HepG2 (cell line): ENCODE data around the gene KRTAP19-6. TPM values are rescaled to one million over a fixed set of nuclear protein-coding genes. Genes with fewer than 3 reads are reported as not detected.

ENCODE experiments used
- ATAC-seq: fragments of 200-7000 bp; cut with Tn5 transposase; 3 replicates; pipeline ENCODE4 v1.9.1; 2020; ENCODE audit warnings: mild to moderate bottlenecking, moderate library complexity
- BruUV-seq: library from RNA; stranded (reverse); fragments of 400-500 nt; replicated peaks from 2 replicates; lab custom pipeline; 2021; lab: Mats Ljungman, UMichigan
- CTCF ChIA-PET: fragments of 300-600 bp; formaldehyde crosslinking; extraction: SDS; loops from one replicate; lab custom pipeline; 2021; ENCODE audit warnings: low total read pairs, inconsistent platforms, low intra/inter-chr PET ratio; lab: Yijun Ruan, JAX
- POLR2A ChIA-PET: fragments of 350-600 bp; sonication (Branson Sonifier 250); formaldehyde crosslinking; loops from one replicate; lab custom pipeline; 2020; ENCODE audit warnings: antibody characterized with exemption, inconsistent platforms; lab: Yijun Ruan, JAX
- DNase-seq: peaks from one replicate; pipeline ENCODE4 v3.0.0-alpha.2; 2015; ENCODE audit warnings: low spot score
- FAIRE-seq: peaks from 3 replicates; lab custom pipeline; 2011; peaks lifted over from hg19 to GRCh38; lab: Jason Lieb, UNC
- H2AFZ ChIP-seq: one replicate; pipeline ENCODE4 v1.6.1; 2011; ENCODE audit warnings: low read length, inconsistent platforms
- H3K27ac ChIP-seq: fragments of 300-600 bp; 3 replicates; pipeline ENCODE4 v1.8.0; 2011; ENCODE audit warnings: mixed run types, mild to moderate bottlenecking, mixed read lengths, low read length, inconsistent platforms; ENCODE audit not compliant: insufficient read depth; ENCODE audit errors: extremely low read length
- H3K27me3 ChIP-seq, 2 experiments: fragments of 200-600 bp in 1 of 2; 2 replicates in 1 of 2; 3 replicates in 1 of 2; pipeline versions ENCODE4 v1.6.0 to v1.8.0; 2011; ENCODE audit warnings: low read length in 2 of 2, mild to moderate bottlenecking in 2 of 2, moderate library complexity in 2 of 2, inconsistent platforms in 1 of 2; ENCODE audit not compliant: insufficient read depth in 2 of 2, control insufficient read depth in 1 of 2
- H3K36me3 ChIP-seq, 2 experiments: fragments of 200-600 bp in 1 of 2; replicated peaks in 1 of 2; 2 replicates in 1 of 2; 3 replicates in 1 of 2; pipeline versions ENCODE4 v1.5.1 to v1.8.0; 2011; ENCODE audit warnings: low read length in 2 of 2, inconsistent platforms in 1 of 2; ENCODE audit not compliant: insufficient read depth in 2 of 2, control insufficient read depth in 1 of 2
- H3K4me1 ChIP-seq: 2 replicates; pipeline ENCODE4 v1.5.1; 2012; ENCODE audit warnings: low read length, inconsistent platforms; ENCODE audit not compliant: insufficient read depth
- H3K4me2 ChIP-seq: 2 replicates; pipeline ENCODE4 v1.6.0; 2011; ENCODE audit warnings: low read depth, low read length, inconsistent platforms
- H3K4me3 ChIP-seq, 3 experiments: fragments of 200-600 bp in 1 of 3; sonication (generic), shearing (Covaris generic) in 1 of 3; replicated peaks in 1 of 3; 2 replicates each; pipeline ENCODE4 v1.5.1; 2011 to 2016; ENCODE audit warnings: low read length in 3 of 3, inconsistent platforms in 2 of 3, low read depth in 2 of 3, mild to moderate bottlenecking in 2 of 3, control low read depth in 1 of 3, mixed read lengths in 1 of 3; ENCODE audit not compliant: insufficient read depth in 1 of 3
- H3K79me2 ChIP-seq: one replicate; pipeline ENCODE4 v1.6.1; 2011; ENCODE audit warnings: low read length, inconsistent platforms; ENCODE audit not compliant: insufficient read depth
- H3K9ac ChIP-seq: 2 replicates; pipeline ENCODE4 v1.6.0; 2011; ENCODE audit warnings: mild to moderate bottlenecking, low read depth, low read length, inconsistent platforms; ENCODE audit not compliant: insufficient read depth
- H3K9me3 ChIP-seq: 2 replicates; pipeline ENCODE4 v1.5.1; 2012; ENCODE audit warnings: mild to moderate bottlenecking, low read length
- H4K20me1 ChIP-seq: 2 replicates; pipeline ENCODE4 v1.6.0; 2011; ENCODE audit warnings: inconsistent platforms, mild to moderate bottlenecking, low read length, moderate library complexity; ENCODE audit not compliant: insufficient read depth
- GATAD1 ChIP-seq: IDR thresholded peaks from 2 replicates; pipeline ENCODE4 v1.6.1; 2016; ENCODE audit warnings: missing genetic modification reagents, missing compliant biosample characterization
- HDAC1 ChIP-seq: sonication (generic); formaldehyde crosslinking; IDR thresholded peaks from 2 replicates; pipeline ENCODE4 v1.5.1; 2020; ENCODE audit warnings: mild to moderate bottlenecking, missing genetic modification reagents
- KDM5B ChIP-seq: sonication (generic); formaldehyde crosslinking; IDR thresholded peaks from 2 replicates; pipeline ENCODE4 v1.4.0; 2020; ENCODE audit warnings: missing genetic modification reagents, mild to moderate bottlenecking, borderline replicate concordance
- NKX3-1 ChIP-seq: sonication (generic); formaldehyde crosslinking; IDR thresholded peaks from 2 replicates; pipeline ENCODE4 v1.5.0; 2020; ENCODE audit warnings: missing genetic modification reagents
- ZNF382 ChIP-seq: sonication (generic); formaldehyde crosslinking; IDR thresholded peaks from 2 replicates; pipeline ENCODE4 v1.5.0; 2020; ENCODE audit warnings: missing genetic modification reagents, mild to moderate bottlenecking, borderline replicate concordance
- ZNF564 ChIP-seq: sonication (generic); formaldehyde crosslinking; IDR thresholded peaks from 2 replicates; pipeline ENCODE4 v1.8.1; 2023; ENCODE audit warnings: mild to moderate bottlenecking, missing genetic modification reagents
- ZNF703 ChIP-seq: sonication (generic); formaldehyde crosslinking; IDR thresholded peaks from 2 replicates; pipeline ENCODE4 v1.5.1; 2020; ENCODE audit warnings: missing genetic modification reagents, mild to moderate bottlenecking, moderate library complexity, borderline replicate concordance
- WGBS: methylation state at CpG from one replicate; pipeline ENCODE4 v1.1.6; 2017; ENCODE audit warnings: low lambda C conversion rate; 5-methylcytosine and 5-hydroxymethylcytosine counted together
- in situ Hi-C: cut with HindIII; loops from 2 replicates; pipeline ENCODE4 v1.10.0; 2017; ENCODE audit warnings: low pct_unique_long_range_greater_than_20kb; ENCODE audit not compliant: extremely low pct_ligation_motif_present
- intact Hi-C: fragments of 100-400 bp; cut with micrococcal nuclease; formaldehyde crosslinking; loops from one replicate; pipeline ENCODE4 v1.10.0; 2022; ENCODE audit not compliant: unreplicated experiment
- polyA plus RNA-seq, 8 experiments: library from polyadenylated mRNA; depleted of rRNA in 3 of 8; stranded (reverse) in 7 of 8; unstranded in 1 of 8; fragments of >200 nt; fragmentation: Illumina TruSeq in 4 of 8; extraction: Trizol in 4 of 8; gene quantifications; 2 replicates each; pipeline versions ENCODE4 v1.2.1 to v1.2.3, GENCODE V29; 2011 to 2016; ENCODE audit warnings: low read depth in 4 of 8, missing spikeins in 1 of 8, mixed read lengths in 1 of 8; ENCODE audit not compliant: insufficient read depth in 1 of 8
- total RNA-seq, 5 experiments: library from RNA; depleted of rRNA; stranded (reverse); fragments of >200 nt; fragmentation: Illumina TruSeq; extraction: Trizol; gene quantifications; 2 replicates each; pipeline ENCODE4 v1.2.3, GENCODE V29; 2016; ENCODE audit warnings: low read depth in 1 of 5
- TF ChIP-seq, protein P1 (sequence below): sonication (generic); formaldehyde crosslinking; IDR thresholded peaks from 2 replicates; pipeline ENCODE4 v1.8.0; 2022; ENCODE audit warnings: missing genetic modification reagents, mild to moderate bottlenecking, inconsistent platforms, borderline replicate concordance
- TF ChIP-seq, protein P2 (sequence below): sonication (generic); formaldehyde crosslinking; IDR thresholded peaks from 2 replicates; pipeline ENCODE4 v1.8.0; 2022; ENCODE audit warnings: low read depth, missing genetic modification reagents
- TF ChIP-seq, protein P3 (sequence below): sonication (generic); formaldehyde crosslinking; IDR thresholded peaks from 2 replicates; pipeline ENCODE4 v1.4.0; 2020; ENCODE audit warnings: mild to moderate bottlenecking, missing genetic modification reagents

Gene KRTAP19-6
- total and polyA plus RNA-seq, 2 of the 13 experiments (the other 11 are each of a cell fraction or from before 2014, with no cell fraction given): not detected

DNA sequence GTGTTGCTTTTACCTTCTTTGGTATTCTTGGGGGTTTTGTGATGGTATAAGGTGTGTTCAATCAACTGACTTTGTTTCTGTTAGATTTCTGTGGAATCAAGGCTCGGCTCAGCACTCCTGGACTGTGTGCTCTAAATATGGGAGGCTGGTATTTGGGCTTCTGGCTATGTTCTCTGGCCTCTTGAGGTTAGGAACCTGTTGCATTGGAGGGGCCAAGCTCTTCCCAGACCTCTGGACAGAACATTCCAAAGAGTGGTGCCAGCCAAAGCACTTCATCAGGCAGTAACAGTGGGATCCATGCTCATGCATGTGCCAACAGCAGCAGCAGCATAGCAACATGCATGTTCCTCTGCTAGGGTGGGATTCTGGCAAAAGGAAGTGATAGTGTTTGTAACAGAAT is 11.1 kb upstream of the KRTAP19-6 start:
- no peak overlapping the region for H2AFZ ChIP-seq
- no peaks in the 10 kb centered on the region for H3K79me2 ChIP-seq

DNA sequence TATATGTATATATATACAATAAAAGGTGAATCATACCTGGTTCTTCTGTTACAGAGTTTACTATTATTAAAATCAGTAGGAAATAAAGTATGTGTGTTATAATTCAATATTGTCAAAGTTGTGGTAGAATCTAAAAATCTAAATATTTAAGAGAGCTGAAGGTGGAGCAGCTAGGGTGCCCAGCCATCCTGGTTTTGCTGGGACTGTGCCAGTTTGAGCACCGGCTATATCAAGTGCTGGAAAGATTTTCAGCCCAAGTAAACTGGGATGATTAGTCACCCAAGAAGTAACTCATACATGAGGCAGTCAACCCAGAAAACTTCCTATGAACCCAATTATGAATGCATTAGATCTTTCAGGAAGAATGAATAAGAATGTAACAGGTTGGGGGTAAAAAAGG is 22.8 kb downstream of the KRTAP19-6 start:
- Histone ChIP-seq H2AFZ (no peak overlapping the region), H3K27me3 (no peaks in the 10 kb centered on the region), H3K79me2 (no peaks in the 10 kb centered on the region), H3K36me3 (no peaks in the 10 kb centered on the region), H4K20me1 (no peaks in the 10 kb centered on the region), H3K4me2 (no peak overlapping the region), H3K4me1 (no peaks in the 10 kb centered on the region), H3K9me3 (peaks cover 95% of the 10 kb centered on the region), H3K27ac (no peak overlapping the region), H3K4me3 (no peak overlapping the region), H3K9ac (no peak overlapping the region)
- DNase-seq: no peak
- in situ Hi-C loops (no loop called here), intact Hi-C loops (no loop called here)
- ChIA-PET POLR2A (no interaction called here), CTCF (no interaction called here)
- WGBS: 86% methylated on average over 1 of the region's 1 CpG
- BruUV-seq: no TSS peak
- no peak for ATAC-seq
- FAIRE-seq: no peak
- TF ChIP-seq, protein P1, sequence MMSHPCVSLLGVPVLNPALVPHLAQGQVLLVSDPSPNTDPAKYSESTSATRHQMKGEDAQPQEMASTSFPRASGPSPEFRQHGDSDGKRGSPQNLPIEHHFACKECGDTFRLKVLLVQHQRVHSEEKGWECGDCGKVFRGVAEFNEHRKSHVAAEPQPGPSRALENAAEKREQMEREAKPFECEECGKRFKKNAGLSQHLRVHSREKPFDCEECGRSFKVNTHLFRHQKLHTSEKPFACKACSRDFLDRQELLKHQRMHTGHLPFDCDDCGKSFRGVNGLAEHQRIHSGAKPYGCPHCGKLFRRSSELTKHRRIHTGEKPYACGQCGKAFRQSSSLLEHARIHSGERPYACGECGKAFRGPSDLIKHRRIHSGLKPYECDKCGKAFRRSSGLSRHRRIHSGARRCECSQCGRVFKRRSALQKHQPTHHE (CRISPR knock-in tag): no peak
- no peak for TF ChIP-seq ZNF382 (CRISPR knock-in tag)
- TF ChIP-seq NKX3-1 (CRISPR knock-in tag): no peak
- no peak for TF ChIP-seq GATAD1 (CRISPR knock-in tag)
- TF ChIP-seq KDM5B (CRISPR knock-in tag): no peak
- TF ChIP-seq, protein P2, sequence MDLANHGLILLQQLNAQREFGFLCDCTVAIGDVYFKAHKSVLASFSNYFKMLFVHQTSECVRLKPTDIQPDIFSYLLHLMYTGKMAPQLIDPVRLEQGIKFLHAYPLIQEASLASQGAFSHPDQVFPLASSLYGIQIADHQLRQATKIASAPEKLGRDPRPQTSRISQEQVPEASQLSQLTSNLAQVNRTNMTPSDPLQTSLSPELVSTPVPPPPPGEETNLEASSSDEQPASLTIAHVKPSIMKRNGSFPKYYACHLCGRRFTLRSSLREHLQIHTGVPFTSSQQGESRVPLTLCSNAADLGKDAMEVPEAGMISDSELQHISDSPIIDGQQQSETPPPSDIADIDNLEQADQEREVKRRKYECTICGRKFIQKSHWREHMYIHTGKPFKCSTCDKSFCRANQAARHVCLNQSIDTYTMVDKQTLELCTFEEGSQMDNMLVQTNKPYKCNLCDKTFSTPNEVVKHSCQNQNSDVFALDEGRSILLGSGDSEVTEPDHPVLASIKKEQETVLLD (CRISPR knock-in tag): no peak
- TF ChIP-seq, protein P3, sequence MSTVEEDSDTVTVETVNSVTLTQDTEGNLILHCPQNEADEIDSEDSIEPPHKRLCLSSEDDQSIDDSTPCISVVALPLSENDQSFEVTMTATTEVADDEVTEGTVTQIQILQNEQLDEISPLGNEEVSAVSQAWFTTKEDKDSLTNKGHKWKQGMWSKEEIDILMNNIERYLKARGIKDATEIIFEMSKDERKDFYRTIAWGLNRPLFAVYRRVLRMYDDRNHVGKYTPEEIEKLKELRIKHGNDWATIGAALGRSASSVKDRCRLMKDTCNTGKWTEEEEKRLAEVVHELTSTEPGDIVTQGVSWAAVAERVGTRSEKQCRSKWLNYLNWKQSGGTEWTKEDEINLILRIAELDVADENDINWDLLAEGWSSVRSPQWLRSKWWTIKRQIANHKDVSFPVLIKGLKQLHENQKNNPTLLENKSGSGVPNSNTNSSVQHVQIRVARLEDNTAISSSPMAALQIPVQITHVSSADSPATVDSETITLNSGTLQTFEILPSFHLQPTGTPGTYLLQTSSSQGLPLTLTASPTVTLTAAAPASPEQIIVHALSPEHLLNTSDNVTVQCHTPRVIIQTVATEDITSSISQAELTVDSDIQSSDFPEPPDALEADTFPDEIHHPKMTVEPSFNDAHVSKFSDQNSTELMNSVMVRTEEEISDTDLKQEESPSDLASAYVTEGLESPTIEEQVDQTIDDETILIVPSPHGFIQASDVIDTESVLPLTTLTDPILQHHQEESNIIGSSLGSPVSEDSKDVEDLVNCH (CRISPR knock-in tag): no peak
- TF ChIP-seq ZNF703 (CRISPR knock-in tag): no peak

More for the DNA sequence above, 11.1 kb upstream of the KRTAP19-6 start:
- H3K4me1 ChIP-seq: no peaks in the 10 kb centered on the region
- peaks cover 90% of the 10 kb centered on the region for H3K9me3 ChIP-seq
- no peaks in the 10 kb centered on the region for H3K36me3 ChIP-seq
- no peak overlapping the region for H3K27ac ChIP-seq
- ATAC-seq (no peak), DNase-seq (no peak), FAIRE-seq (no peak)
- intact Hi-C loops: no loop called here
- H3K9ac ChIP-seq: no peak overlapping the region
- ChIA-PET CTCF (no interaction called here), POLR2A (no interaction called here)
- 0% methylated on average over 1 of the region's 1 CpG for WGBS
- H4K20me1 ChIP-seq: no peaks in the 10 kb centered on the region
- H3K4me3 ChIP-seq: no peak overlapping the region
- TF ChIP-seq HDAC1: no peak
- TF ChIP-seq ZNF564: no peak
- no TSS peak for BruUV-seq
- H3K4me2 ChIP-seq: no peak overlapping the region
- no peaks in the 10 kb centered on the region for H3K27me3 ChIP-seq
- in situ Hi-C loops: no loop called here
